HEK293 (cell line): ENCODE measurements around the gene CCNG1.
"Not testable (repeated sequence)": the region's sequence is repeated elsewhere in the genome, so short reads cannot be mapped to it uniquely, and the experiment has no call there.

Experiments
- CTCF ChIA-PET: fragments of 350-600 bp; formaldehyde crosslinking; extraction: SDS; loops from one replicate; lab custom pipeline; 2021; ENCODE audit warnings: antibody characterized with exemption; lab: Yijun Ruan, JAX
- POLR2A ChIA-PET: fragments of 300-600 bp; formaldehyde crosslinking; extraction: SDS; loops from one replicate; lab custom pipeline; 2020; ENCODE audit warnings: antibody characterized with exemption, inconsistent platforms; lab: Yijun Ruan, JAX
- H3K27ac ChIP-seq: fragments of 200-500 bp; sonication (Bioruptor generic); 2 replicates; pipeline ENCODE4 v1.5.1; 2014; ENCODE audit warnings: low read depth, low read length, control low read depth, inconsistent platforms; ENCODE audit errors: extremely low read depth
- H3K36me3 ChIP-seq, 2 experiments: fragments of 200-500 bp in 1 of 2; sonication (Bioruptor generic) in 1 of 2; 1 replicate in 1 of 2; 2 replicates in 1 of 2; pipeline ENCODE4 v1.5.1; 2014 to 2017; ENCODE audit warnings: inconsistent platforms in 2 of 2, low read length in 2 of 2; ENCODE audit not compliant: control insufficient read depth in 2 of 2, insufficient read depth in 1 of 2
- H3K4me1 ChIP-seq: fragments of 200-500 bp; sonication (Bioruptor generic); 2 replicates; pipeline ENCODE4 v1.5.1; 2014; ENCODE audit warnings: mild to moderate bottlenecking, low read length, inconsistent platforms; ENCODE audit not compliant: control insufficient read depth, insufficient read depth
- H3K4me3 ChIP-seq: 2 replicates; pipeline ENCODE4 v1.5.1; 2011; ENCODE audit warnings: low read depth, mild to moderate bottlenecking, control low read depth, low read length, moderate library complexity
- H3K9me3 ChIP-seq: fragments of 200-500 bp; sonication (Bioruptor generic); 2 replicates; pipeline ENCODE4 v1.5.1; 2014; ENCODE audit warnings: low read depth, low read length, inconsistent platforms; ENCODE audit not compliant: control insufficient read depth, insufficient read depth
- BCL11A ChIP-seq: fragments of 450-650 bp; formaldehyde crosslinking; IDR thresholded peaks from 2 replicates; pipeline ENCODE4 v1.5.1; 2016; ENCODE audit warnings: low read depth, missing biosample characterization, missing genetic modification characterization
- GLI2 ChIP-seq: fragments of 450-650 bp; formaldehyde crosslinking; IDR thresholded peaks from 2 replicates; pipeline ENCODE4; 2017; ENCODE audit warnings: missing biosample characterization, missing genetic modification characterization, low read depth, borderline replicate concordance
- KLF10 ChIP-seq: fragments of 450-650 bp; IDR thresholded peaks from 2 replicates; pipeline ENCODE4 v1.5.1; 2018; ENCODE audit warnings: missing biosample characterization, mild to moderate bottlenecking, missing genetic modification characterization
- REPIN1 ChIP-seq: fragments of 450-650 bp; formaldehyde crosslinking; IDR thresholded peaks from 2 replicates; pipeline ENCODE4 v1.5.1; 2017; ENCODE audit warnings: missing biosample characterization, missing genetic modification characterization, low read depth
- SALL2 ChIP-seq: fragments of 450-650 bp; formaldehyde crosslinking; IDR thresholded peaks from 2 replicates; pipeline ENCODE4 v1.5.0; 2017; ENCODE audit warnings: missing biosample characterization, mild to moderate bottlenecking, missing genetic modification characterization, borderline replicate concordance
- ZBTB1 ChIP-seq: fragments of 450-650 bp; formaldehyde crosslinking; IDR thresholded peaks from 2 replicates; pipeline ENCODE4 v1.5.1; 2016; ENCODE audit warnings: missing biosample characterization, missing genetic modification characterization
- ZBTB20 ChIP-seq: fragments of 450-650 bp; formaldehyde crosslinking; IDR thresholded peaks from 2 replicates; pipeline ENCODE4 v1.5.1; 2016; ENCODE audit warnings: missing biosample characterization, missing genetic modification characterization
- ZFHX2 ChIP-seq: fragments of 450-650 bp; formaldehyde crosslinking; conservative IDR thresholded peaks from 2 replicates; pipeline ENCODE4 v1.5.1; 2016; ENCODE audit warnings: missing biosample characterization, missing genetic modification characterization
- ZNF138 ChIP-seq: fragments of 450-650 bp; formaldehyde crosslinking; IDR thresholded peaks from 2 replicates; pipeline ENCODE4 v1.5.1; 2016; ENCODE audit warnings: missing biosample characterization, missing genetic modification characterization, borderline replicate concordance
- ZNF157 ChIP-seq: fragments of 450-650 bp; formaldehyde crosslinking; IDR thresholded peaks from 2 replicates; pipeline ENCODE4 v1.5.1; 2016; ENCODE audit warnings: missing biosample characterization, missing genetic modification characterization
- ZNF174 ChIP-seq: fragments of 450-650 bp; formaldehyde crosslinking; IDR thresholded peaks from 2 replicates; pipeline ENCODE4 v1.5.0; 2017; ENCODE audit warnings: missing biosample characterization, mild to moderate bottlenecking, missing genetic modification characterization
- ZNF239 ChIP-seq: fragments of 450-650 bp; formaldehyde crosslinking; IDR thresholded peaks from 2 replicates; pipeline ENCODE4 v1.5.1; 2016; ENCODE audit warnings: missing biosample characterization, missing genetic modification characterization
- ZNF473 ChIP-seq: fragments of 450-650 bp; formaldehyde crosslinking; IDR thresholded peaks from 2 replicates; pipeline ENCODE4 v1.5.1; 2017; ENCODE audit warnings: missing biosample characterization, missing genetic modification characterization
- ZNF501 ChIP-seq: fragments of 450-650 bp; formaldehyde crosslinking; IDR thresholded peaks from 2 replicates; pipeline ENCODE4 v1.5.1; 2016; ENCODE audit warnings: missing biosample characterization, missing genetic modification characterization
- ZNF514 ChIP-seq: fragments of 450-650 bp; formaldehyde crosslinking; IDR thresholded peaks from 2 replicates; pipeline ENCODE4 v1.5.1; 2016; ENCODE audit warnings: missing biosample characterization, missing genetic modification characterization
- ZNF658 ChIP-seq: fragments of 450-650 bp; formaldehyde crosslinking; IDR thresholded peaks from 2 replicates; pipeline ENCODE4; 2016; ENCODE audit warnings: missing biosample characterization, missing genetic modification characterization
- ZNF660 ChIP-seq: fragments of 450-650 bp; IDR thresholded peaks from 2 replicates; pipeline ENCODE4 v1.5.1; 2018; ENCODE audit warnings: missing biosample characterization, mild to moderate bottlenecking, missing genetic modification characterization
- ZNF677 ChIP-seq: fragments of 450-650 bp; IDR thresholded peaks from 2 replicates; pipeline ENCODE4 v1.5.0; 2018; ENCODE audit warnings: missing biosample characterization, mild to moderate bottlenecking, missing genetic modification characterization, moderate library complexity
- ZNF785 ChIP-seq: fragments of 450-650 bp; formaldehyde crosslinking; IDR thresholded peaks from 2 replicates; pipeline ENCODE4 v1.5.1; 2016; ENCODE audit warnings: missing biosample characterization, missing genetic modification characterization
- TF ChIP-seq, protein P1 (sequence below): fragments of 450-650 bp; IDR thresholded peaks from 2 replicates; pipeline ENCODE4 v1.5.1; 2018; ENCODE audit warnings: missing biosample characterization, missing genetic modification characterization
- TF ChIP-seq, protein P2 (sequence below): fragments of 450-650 bp; formaldehyde crosslinking; IDR thresholded peaks from 2 replicates; pipeline ENCODE4; 2016; ENCODE audit warnings: missing biosample characterization, missing genetic modification characterization

Gene CCNG1

DNA sequence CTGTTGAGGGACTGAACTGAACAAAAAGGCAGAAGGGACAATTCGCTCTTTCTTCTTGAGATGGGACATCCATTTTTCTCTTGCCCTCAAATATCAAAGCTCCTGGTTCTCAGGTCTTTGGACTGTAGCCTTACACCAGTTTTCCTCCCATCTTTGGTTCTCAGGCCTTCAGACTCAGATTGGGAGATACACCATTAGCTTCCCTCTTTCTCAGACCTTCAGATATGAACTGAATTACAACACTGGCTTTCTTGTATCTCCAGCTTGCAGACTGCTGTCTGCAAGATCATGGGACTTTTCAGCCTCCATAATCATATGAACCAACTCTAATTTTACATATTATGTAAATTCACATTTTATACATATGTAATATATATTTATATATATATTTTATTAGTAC lies 12.6 kb upstream of the CCNG1 start:
- Histone ChIP-seq H3K4me1 (no peaks in the 10 kb centered on the region), H3K9me3 (no peaks in the 10 kb centered on the region), H3K27ac (no peak overlapping the region), H3K36me3 (no peaks in the 10 kb centered on the region), H3K4me3 (no peak overlapping the region)
- TF ChIP-seq ZNF660 (tag by site-specific recombination) = no peak
- TF ChIP-seq BCL11A = no peak
- ChIA-PET POLR2A (interaction anchor here (1.0 kb wide), 1 partner anchor 13 kb away, joined by 3 read pairs; no protein-coding TSS in a partner anchor), CTCF (no interaction called here)

DNA sequence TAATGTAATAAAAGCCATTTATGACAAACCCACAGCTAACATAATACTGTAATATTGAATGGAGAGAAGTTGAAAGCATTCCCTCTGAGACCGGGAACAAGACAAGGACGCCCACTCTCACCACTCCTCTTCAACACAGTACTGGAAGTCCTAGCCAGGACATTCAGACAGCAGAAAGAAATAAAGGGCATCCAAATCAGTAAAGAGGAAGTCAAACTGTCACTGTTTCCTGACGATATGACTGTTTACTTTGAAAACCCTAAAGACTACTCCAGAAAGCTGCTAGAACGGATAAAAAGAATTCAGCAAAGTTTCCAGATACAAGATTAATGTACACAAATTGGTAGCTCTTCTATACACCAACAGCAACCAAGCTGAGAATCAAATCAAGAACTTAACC lies 11.3 kb upstream of the CCNG1 start:
- H3K9me3 ChIP-seq, H3K36me3 ChIP-seq, H3K27ac ChIP-seq, POLR2A ChIA-PET, H3K4me1 ChIP-seq, H3K4me3 ChIP-seq: not testable (repeated sequence)
- CTCF ChIA-PET = interaction anchor here (0.6 kb wide), 1 partner anchor 13 kb away, joined by 3 read pairs; no protein-coding TSS in a partner anchor

DNA sequence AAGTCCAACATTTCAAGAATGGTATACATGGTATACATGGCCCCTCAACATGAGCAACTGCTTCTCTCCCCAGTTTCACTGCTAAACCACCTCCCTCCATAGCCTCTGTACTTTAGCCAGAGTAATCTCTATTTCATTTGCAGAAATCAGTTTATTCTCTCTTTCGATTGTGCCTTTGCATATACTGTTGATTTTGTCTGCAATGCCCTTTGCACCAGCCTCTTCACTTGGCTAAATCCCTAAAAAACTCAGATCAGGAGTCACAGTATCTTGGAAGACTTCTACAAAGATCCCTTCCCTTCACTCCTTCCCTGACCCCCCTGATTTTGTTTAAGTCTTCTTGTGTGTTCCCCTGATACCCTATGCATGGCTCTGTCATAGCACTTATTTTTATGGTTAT lies 4.9 kb upstream of the CCNG1 start:
- no peak overlapping the region for H3K4me3 ChIP-seq
- no peaks in the 10 kb centered on the region for H3K36me3 ChIP-seq
- H3K4me1 ChIP-seq = no peaks in the 10 kb centered on the region; the same call in 1 of the 2 replicates
- POLR2A ChIA-PET = no interaction called here
- H3K27ac ChIP-seq = no peak overlapping the region
- TF ChIP-seq ZFHX2 (tag by site-specific recombination) = no peak
- no peak for TF ChIP-seq ZNF138 (tag by site-specific recombination)
- TF ChIP-seq ZNF157 (tag by site-specific recombination) = no peak
- TF ChIP-seq SALL2 (tag by site-specific recombination) = no peak
- no peak for TF ChIP-seq ZNF677 (tag by site-specific recombination)
- TF ChIP-seq ZBTB1 (tag by site-specific recombination) = no peak
- TF ChIP-seq, protein P1, sequence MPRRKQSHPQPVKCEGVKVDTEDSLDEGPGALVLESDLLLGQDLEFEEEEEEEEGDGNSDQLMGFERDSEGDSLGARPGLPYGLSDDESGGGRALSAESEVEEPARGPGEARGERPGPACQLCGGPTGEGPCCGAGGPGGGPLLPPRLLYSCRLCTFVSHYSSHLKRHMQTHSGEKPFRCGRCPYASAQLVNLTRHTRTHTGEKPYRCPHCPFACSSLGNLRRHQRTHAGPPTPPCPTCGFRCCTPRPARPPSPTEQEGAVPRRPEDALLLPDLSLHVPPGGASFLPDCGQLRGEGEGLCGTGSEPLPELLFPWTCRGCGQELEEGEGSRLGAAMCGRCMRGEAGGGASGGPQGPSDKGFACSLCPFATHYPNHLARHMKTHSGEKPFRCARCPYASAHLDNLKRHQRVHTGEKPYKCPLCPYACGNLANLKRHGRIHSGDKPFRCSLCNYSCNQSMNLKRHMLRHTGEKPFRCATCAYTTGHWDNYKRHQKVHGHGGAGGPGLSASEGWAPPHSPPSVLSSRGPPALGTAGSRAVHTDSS (tag by site-specific recombination) = no peak
- TF ChIP-seq, protein P2, sequence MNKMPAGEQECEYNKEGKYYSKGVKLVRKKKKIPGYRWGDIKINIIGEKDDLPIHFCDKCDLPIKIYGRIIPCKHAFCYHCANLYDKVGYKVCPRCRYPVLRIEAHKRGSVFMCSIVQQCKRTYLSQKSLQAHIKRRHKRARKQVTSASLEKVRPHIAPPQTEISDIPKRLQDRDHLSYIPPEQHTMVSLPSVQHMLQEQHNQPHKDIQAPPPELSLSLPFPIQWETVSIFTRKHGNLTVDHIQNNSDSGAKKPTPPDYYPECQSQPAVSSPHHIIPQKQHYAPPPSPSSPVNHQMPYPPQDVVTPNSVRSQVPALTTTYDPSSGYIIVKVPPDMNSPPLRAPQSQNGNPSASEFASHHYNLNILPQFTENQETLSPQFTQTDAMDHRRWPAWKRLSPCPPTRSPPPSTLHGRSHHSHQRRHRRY (tag by site-specific recombination) = no peak
- TF ChIP-seq ZBTB20 = no peak
- TF ChIP-seq ZNF473 (tag by site-specific recombination) = no peak
- TF ChIP-seq REPIN1 (tag by site-specific recombination) = no peak
- TF ChIP-seq ZNF501 = no peak
- TF ChIP-seq ZNF785 = no peak
- no peak for TF ChIP-seq ZNF658 (tag by site-specific recombination)
- TF ChIP-seq KLF10 = no peak
- no peak for TF ChIP-seq ZNF174
- TF ChIP-seq ZNF239 = no peak
- TF ChIP-seq GLI2 (tag by site-specific recombination) = no peak
- TF ChIP-seq ZNF514 (tag by site-specific recombination) = no peak
- TF ChIP-seq, all 188 proteins: peak for 0
- CTCF ChIA-PET = no interaction called here
- no peaks in the 10 kb centered on the region for H3K9me3 ChIP-seq
